Psoas muscle (tissue), 8 donors: ENCODE results near the gene SYTL4. TPM values are rescaled to one million over a fixed set of nuclear protein-coding genes. Genes with fewer than 3 reads are reported as not detected.

Experiments used
- ATAC-seq, 4 donors: fragments of 200-7000 bp; cut with Tn5 transposase; one replicate each; pipeline ENCODE4 v1.9.1; 2020; ENCODE audit warnings: moderate library complexity in 3 of 4, mild to moderate bottlenecking in 2 of 4
- DNase-seq, 2 donors: peaks; one replicate each; pipeline ENCODE4 v3.0.0-alpha.2; 2020
- H3K27ac ChIP-seq: fragments of 200-600 bp; one replicate; pipeline ENCODE4 v1.8.0; 2022
- H3K27me3 ChIP-seq, 3 donors: fragments of 200-600 bp in 1 of 3; one replicate each; pipeline versions ENCODE4 v1.6.1 to v1.8.0; 2013 to 2022; ENCODE audit warnings: low read length in 2 of 3, mild to moderate bottlenecking in 2 of 3, moderate library complexity in 1 of 3; ENCODE audit not compliant: insufficient read depth in 3 of 3
- H3K36me3 ChIP-seq, 2 donors: fragments of 200-600 bp in 1 of 2; one replicate each; pipeline versions ENCODE4 v1.6.1 to v1.8.0; 2013 to 2022; ENCODE audit warnings: low read depth in 1 of 2, mild to moderate bottlenecking in 1 of 2, moderate library complexity in 1 of 2; ENCODE audit not compliant: insufficient read depth in 1 of 2
- H3K4me1 ChIP-seq: fragments of 200-600 bp; one replicate; pipeline ENCODE4 v1.8.0; 2022
- H3K4me3 ChIP-seq: fragments of 200-600 bp; one replicate; pipeline ENCODE4 v1.8.0; 2022; ENCODE audit warnings: mild to moderate bottlenecking
- H3K9me3 ChIP-seq: fragments of 200-600 bp; one replicate; pipeline ENCODE4 v1.8.0; 2022
- WGBS, 3 donors: extraction: QIAGEN DNeasy Blood & Tissue Kit; methylation state at CpG; one replicate each; pipeline versions ENCODE4 v1.1.6 to v1.1.7; 2013; 5-methylcytosine and 5-hydroxymethylcytosine counted together
- intact Hi-C, 2 donors: fragments of 100-400 bp; cut with DNase I; formaldehyde crosslinking; loops; one replicate each; pipeline versions ENCODE4 v1.11.0 to v1.14.2; 2022
- polyA plus RNA-seq, 3 donors: library from polyadenylated mRNA; stranded (reverse); fragments of 200-250 nt; gene quantifications; one replicate each; pipeline ENCODE4 v1.2.3, GENCODE V29; 2013
- total RNA-seq, 4 donors: library from RNA; stranded (reverse); fragmentation: NEBNext Ultra II Directional in 2 of 4; extraction: Animal tissue kit (Norgen Biotek cat#: 25700) in 2 of 4; gene quantifications; one replicate each; pipeline versions ENCODE4 v1.2.1 to v1.2.4, GENCODE V29; 2021 to 2023
- TF ChIP-seq, protein P1 (sequence below): fragments of 200-600 bp; IDR thresholded peaks from one replicate; pipeline ENCODE4 v1.8.0; 2022; ENCODE audit warnings: antibody characterized with exemption
- donor health status: healthy with polysubstance abuse.
- donor health status: DM: no; HTN: no; CAD: no; lungs with moderate emphysema.
- donor health status: Bipolar disorder and iron deficiency.
- donor health status: healthy.
- donor health status: DM: yes; HTN: yes; CAD: no.
- donor health status: DM: no; HTN: no; CAD: no.
- donor health status: DM: no; HTN: no; CAD: no.
- donor health status: DM: yes; HTN: yes; CAD: no.

Gene SYTL4
- total and polyA plus RNA-seq, 7 donors = 1.3 to 2.2 (median 1.6) TPM

DNA sequence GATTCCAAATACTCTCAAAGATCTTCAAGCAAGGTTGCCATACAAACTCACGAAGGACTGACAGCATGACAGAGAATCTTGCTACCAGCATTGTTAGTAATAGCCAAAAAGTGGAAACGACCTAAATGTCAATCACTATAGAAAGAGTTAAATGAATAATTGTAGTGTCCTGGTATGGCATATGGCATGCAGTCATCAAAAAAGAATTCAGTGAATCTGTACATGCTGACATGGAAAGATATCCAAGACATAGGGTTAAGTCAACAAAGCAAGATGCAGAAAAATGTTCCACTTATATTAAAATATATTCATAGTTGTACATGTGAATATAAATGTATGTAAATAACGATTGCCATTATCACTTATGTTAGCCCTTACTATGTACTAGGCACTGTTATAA is 50.3 kb downstream of the SYTL4 start:
- TF ChIP-seq, protein P1, sequence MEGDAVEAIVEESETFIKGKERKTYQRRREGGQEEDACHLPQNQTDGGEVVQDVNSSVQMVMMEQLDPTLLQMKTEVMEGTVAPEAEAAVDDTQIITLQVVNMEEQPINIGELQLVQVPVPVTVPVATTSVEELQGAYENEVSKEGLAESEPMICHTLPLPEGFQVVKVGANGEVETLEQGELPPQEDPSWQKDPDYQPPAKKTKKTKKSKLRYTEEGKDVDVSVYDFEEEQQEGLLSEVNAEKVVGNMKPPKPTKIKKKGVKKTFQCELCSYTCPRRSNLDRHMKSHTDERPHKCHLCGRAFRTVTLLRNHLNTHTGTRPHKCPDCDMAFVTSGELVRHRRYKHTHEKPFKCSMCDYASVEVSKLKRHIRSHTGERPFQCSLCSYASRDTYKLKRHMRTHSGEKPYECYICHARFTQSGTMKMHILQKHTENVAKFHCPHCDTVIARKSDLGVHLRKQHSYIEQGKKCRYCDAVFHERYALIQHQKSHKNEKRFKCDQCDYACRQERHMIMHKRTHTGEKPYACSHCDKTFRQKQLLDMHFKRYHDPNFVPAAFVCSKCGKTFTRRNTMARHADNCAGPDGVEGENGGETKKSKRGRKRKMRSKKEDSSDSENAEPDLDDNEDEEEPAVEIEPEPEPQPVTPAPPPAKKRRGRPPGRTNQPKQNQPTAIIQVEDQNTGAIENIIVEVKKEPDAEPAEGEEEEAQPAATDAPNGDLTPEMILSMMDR = no peak
- Histone ChIP-seq H3K4me1 (no peaks in the 10 kb centered on the region), H3K27ac (no peak overlapping the region), H3K27me3 (peaks cover 0 to 10% (median 0%) of the 10 kb centered on the region in 3 donors), H3K4me3 (no peak overlapping the region), H3K9me3 (no peaks in the 10 kb centered on the region), H3K36me3 (no peaks in the 10 kb centered on the region)
- DNase-seq = no peak
- intact Hi-C loops = loop anchor here in 1 of 2 donors (10.0 kb wide), 1 partner anchor 603 kb away; no protein-coding TSS in a partner anchor
- 54 to 89% (median 81%) methylated on average over 3 of the region's 3 CpGs for WGBS, 3 donors
- ATAC-seq = no peak

DNA sequence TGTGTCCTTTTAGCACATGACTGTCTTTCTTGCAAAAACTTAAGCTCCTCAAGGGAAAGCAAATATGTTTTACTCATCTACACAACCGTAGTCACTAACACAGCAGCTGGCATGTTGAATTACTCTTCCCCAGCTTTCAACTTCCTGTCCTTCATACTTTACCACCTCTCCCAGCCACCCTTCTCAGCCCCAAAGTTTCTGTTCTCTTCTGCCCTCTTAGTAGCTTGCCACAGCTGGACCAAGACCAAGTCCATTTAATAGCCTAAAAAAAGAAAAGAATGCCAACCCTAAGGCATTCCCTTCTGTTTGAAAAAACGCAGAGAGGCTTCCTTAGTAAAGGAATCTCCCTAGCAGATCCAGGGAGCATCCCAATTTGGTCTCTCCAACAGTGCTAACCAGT is 51.2 kb downstream of the SYTL4 start:
- intact Hi-C loops = loop anchor here in 1 of 2 donors (10.0 kb wide), 1 partner anchor 604 kb away; no protein-coding TSS in a partner anchor
- no peak for DNase-seq

DNA sequence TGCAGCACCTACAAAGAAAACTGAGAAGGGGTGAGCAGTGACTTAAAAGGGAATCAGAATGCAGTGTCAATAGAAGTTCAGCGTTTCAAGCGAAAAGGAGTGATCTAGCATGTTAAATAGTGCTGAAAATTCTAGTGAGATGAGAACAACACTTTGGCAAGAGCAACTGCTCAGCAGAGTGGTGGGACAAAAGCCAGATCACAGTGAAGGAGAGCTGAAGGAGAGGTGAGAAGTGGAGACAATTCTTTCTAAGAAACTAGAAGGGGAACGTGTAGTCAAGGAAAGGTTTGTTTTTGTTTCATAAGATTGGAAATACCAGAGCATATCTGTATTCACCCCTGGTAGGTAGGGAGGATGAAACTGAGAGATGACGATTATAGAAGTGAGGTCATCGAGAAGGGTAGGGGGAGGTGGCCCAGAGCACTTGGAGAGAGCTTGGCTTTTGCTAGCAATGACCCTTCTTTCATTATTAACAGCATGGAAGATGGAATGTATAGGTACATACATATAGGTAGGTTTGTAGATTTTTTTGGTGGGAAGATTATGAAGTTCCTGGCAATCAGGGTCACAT is 54.2 kb downstream of the SYTL4 start:
- WGBS, 3 donors = 43 to 57% (median 43%) methylated on average over 5 of the region's 5 CpGs
- ATAC-seq (no peak), DNase-seq (no peak)
- Histone ChIP-seq H3K27ac (no peak overlapping the region), H3K36me3 (no peaks in the 10 kb centered on the region), H3K27me3 (peaks cover 0 to 19% (median 0%) of the 10 kb centered on the region in 3 donors), H3K4me1 (no peaks in the 10 kb centered on the region), H3K4me3 (no peak overlapping the region), H3K9me3 (no peaks in the 10 kb centered on the region)
- TF ChIP-seq, protein P1 = no peak
- intact Hi-C loops = no loop called here

More for the DNA sequence above, 51.2 kb downstream of the SYTL4 start:
- TF ChIP-seq, protein P1 = no peak
- Histone ChIP-seq H3K9me3 (no peaks in the 10 kb centered on the region), H3K36me3 (no peaks in the 10 kb centered on the region), H3K4me1 (no peaks in the 10 kb centered on the region), H3K27ac (no peak overlapping the region), H3K4me3 (no peak overlapping the region), H3K27me3 (peaks cover 0 to 10% (median 0%) of the 10 kb centered on the region in 3 donors)
- 19 to 28% (median 21%) methylated on average over 2 of the region's 2 CpGs for WGBS, 3 donors
- ATAC-seq = no peak

DNA sequence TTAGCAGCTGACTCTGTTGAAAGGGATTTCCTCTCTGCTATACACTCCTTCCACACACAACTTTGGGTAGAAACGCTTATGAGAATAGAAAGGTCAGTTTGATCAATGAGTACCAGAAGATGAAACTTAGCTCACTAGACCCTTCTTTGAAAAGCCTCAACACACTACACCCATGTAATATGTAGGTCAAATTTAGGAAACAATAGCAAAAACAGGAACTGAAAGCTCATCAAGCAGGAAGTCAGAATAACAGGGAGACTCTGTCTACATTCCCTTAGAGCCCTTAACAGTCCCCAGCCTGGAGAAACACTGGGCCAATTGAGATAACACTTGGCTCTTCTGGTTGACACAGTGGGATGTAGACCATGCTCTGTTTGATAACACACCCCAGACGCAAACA is 57.2 kb downstream of the SYTL4 start:
- H3K27me3 ChIP-seq = peaks cover 0 to 18% (median 0%) of the 10 kb centered on the region in 3 donors
- DNase-seq (no peak), ATAC-seq (no peak)
- TF ChIP-seq, protein P1 = no peak
- H3K9me3 ChIP-seq = no peaks in the 10 kb centered on the region
- no peak overlapping the region for H3K4me3 ChIP-seq
- no peak overlapping the region for H3K27ac ChIP-seq
- H3K4me1 ChIP-seq = no peaks in the 10 kb centered on the region
- H3K36me3 ChIP-seq = no peaks in the 10 kb centered on the region
- 54 to 65% (median 58%) methylated on average over 2 of the region's 2 CpGs for WGBS, 3 donors
- intact Hi-C loops = no loop called here
